IPS DF 6.9 (cell line): Measurements from ENCODE around the gene PODXL.

Experiments
- DNase-seq: peaks from one replicate; pipeline ENCODE4 v3.0.0-alpha.2; 2013; ENCODE audit warnings: low read depth, low spot score
- H3K27ac ChIP-seq: one replicate; pipeline ENCODE4 v1.5.1; 2013; ENCODE audit warnings: low read length, control low read depth
- H3K27me3 ChIP-seq: 2 replicates; pipeline ENCODE4 v1.6.1; 2013; ENCODE audit warnings: mild to moderate bottlenecking, low read length; ENCODE audit not compliant: control insufficient read depth, insufficient read depth
- H3K36me3 ChIP-seq: 2 replicates; pipeline ENCODE4 v1.6.1; 2013; ENCODE audit warnings: low read length; ENCODE audit not compliant: control insufficient read depth, insufficient read depth
- H3K4me1 ChIP-seq: 2 replicates; pipeline ENCODE4 v1.6.1; 2013; ENCODE audit warnings: low read length; ENCODE audit not compliant: control insufficient read depth, insufficient read depth
- H3K4me3 ChIP-seq: 2 replicates; pipeline ENCODE4 v1.5.1; 2013; ENCODE audit warnings: mild to moderate bottlenecking, low read length
- H3K9me3 ChIP-seq: 2 replicates; pipeline ENCODE4 v1.6.1; 2013; ENCODE audit warnings: low read length, inconsistent platforms; ENCODE audit not compliant: control insufficient read depth, insufficient read depth
- WGBS: extraction: QIAGEN DNeasy Blood & Tissue Kit; methylation state at CpG from one replicate; pipeline ENCODE4 v1.1.7; 2013; ENCODE audit warnings: mixed read lengths, missing lambda C conversion rate; ENCODE audit not compliant: insufficient read length, insufficient coverage; 5-methylcytosine and 5-hydroxymethylcytosine counted together

PODXL gene

GRCh38 chr7:131552053-131552452 lies 4.4 kb downstream of the PODXL start:
- DNase-seq, result no peak
- H3K27me3 ChIP-seq, result no peaks in the 10 kb centered on the region
- no peaks in the 10 kb centered on the region for H3K9me3 ChIP-seq
- no CpG with 5 or more reads among the region's 6 CpGs for WGBS
- peak overlapping the region; percentile 10; the same call in 1 of the 2 replicates for H3K4me3 ChIP-seq
- peaks cover 45% of the 10 kb centered on the region for H3K36me3 ChIP-seq
- H3K27ac ChIP-seq, result no peak overlapping the region
- peaks cover 20% of the 10 kb centered on the region for H3K4me1 ChIP-seq

DNA sequence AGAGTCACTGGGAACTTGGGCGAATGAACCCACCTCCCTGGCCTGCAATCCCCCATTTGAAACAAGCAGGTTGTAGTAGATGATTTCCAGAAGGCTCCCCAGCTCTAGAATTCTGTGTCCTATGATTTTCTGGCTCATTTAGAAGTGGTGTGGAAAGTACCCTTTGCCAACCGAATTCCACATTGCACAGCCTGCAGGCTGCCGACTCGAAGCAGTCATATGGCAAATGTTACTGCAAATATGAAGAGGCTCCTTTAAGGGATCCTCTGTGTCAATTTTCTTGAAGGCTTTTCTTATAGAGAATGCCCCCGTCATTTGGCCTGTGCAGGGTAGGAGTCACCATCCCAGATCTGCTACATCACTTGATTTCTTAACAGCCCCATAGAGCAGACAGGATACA lies 5.6 kb downstream of the PODXL start:
- Histone ChIP-seq H3K9me3 (no peaks in the 10 kb centered on the region), H3K27ac (no peak overlapping the region), H3K27me3 (no peaks in the 10 kb centered on the region), H3K4me3 (no peak overlapping the region), H3K4me1 (peaks cover 23% of the 10 kb centered on the region), H3K36me3 (peaks cover 43% of the 10 kb centered on the region)
- no CpG with 5 or more reads among the region's 5 CpGs for WGBS
- no peak for DNase-seq

DNA sequence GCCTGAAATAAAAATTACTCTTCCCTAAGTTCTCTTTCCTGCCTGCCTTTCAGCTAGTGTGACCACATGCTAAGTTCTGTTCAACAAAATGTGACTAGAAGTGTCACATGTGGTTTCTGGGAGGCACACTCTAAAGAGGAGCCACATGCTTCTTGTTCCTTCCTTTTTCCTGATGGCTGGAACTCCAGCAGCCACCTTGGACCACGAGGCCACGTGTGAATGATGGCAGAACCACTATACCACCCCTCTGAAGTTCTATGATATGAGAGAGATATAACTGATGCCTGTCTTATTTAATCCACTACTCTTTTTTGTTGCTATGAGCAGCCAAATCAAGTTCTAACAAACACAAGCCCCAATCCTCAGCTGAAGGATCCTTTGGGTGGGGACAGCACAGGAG lies 8.1 kb downstream of the PODXL start:
- whole genome bisulfite sequencing, result no CpG with 5 or more reads among the region's 2 CpGs
- peaks cover 35% of the 10 kb centered on the region for H3K4me1 ChIP-seq

GRCh38 chr7:131547589-131547988 lies 8.8 kb downstream of the PODXL start:
- no peak overlapping the region for H3K27ac ChIP-seq
- H3K27me3 ChIP-seq, result no peaks in the 10 kb centered on the region
- H3K36me3 ChIP-seq, result peaks cover 43% of the 10 kb centered on the region
- DNase-seq, result no peak
- no peaks in the 10 kb centered on the region for H3K9me3 ChIP-seq
- no CpG with 5 or more reads among the region's 8 CpGs for WGBS
- peaks cover 36% of the 10 kb centered on the region for H3K4me1 ChIP-seq
- no peak overlapping the region for H3K4me3 ChIP-seq

More for the DNA sequence above, 8.1 kb downstream of the PODXL start:
- no peaks in the 10 kb centered on the region for H3K9me3 ChIP-seq
- peaks cover 39% of the 10 kb centered on the region for H3K36me3 ChIP-seq
- no peak overlapping the region for H3K4me3 ChIP-seq
- no peaks in the 10 kb centered on the region for H3K27me3 ChIP-seq
- DNase-seq, result no peak
- H3K27ac ChIP-seq, result no peak overlapping the region

DNA sequence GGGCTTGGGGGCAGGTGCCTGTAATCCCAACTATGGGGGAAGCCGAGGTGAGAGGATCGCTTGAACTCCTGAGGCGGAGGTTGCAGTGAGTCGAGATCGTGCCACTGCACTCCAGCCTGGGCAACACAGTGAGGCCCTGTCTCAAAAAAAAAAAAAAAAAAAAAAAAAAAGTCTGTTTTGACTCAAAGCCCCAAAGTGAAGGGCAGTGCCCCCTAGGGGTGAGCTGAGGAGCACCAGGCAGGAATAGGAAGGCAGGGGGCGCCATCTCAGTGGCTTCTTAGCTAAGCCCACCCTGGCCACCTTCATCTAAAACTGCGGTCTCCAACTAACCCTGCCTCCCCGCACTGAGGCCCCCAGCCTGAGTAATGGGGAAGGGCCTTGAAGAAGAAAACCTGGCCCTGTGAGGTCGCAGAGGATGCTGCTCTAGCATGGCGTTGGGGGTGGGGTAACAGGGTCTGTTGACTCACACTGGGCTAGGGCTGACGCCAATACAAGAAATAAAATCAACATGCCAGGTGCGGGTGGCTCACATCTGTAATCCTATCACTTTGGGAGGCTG lies 9.8 kb downstream of the PODXL start:
- Histone ChIP-seq H3K9me3 (no peaks in the 10 kb centered on the region), H3K4me1 (peaks cover 32% of the 10 kb centered on the region), H3K36me3 (peaks cover 38% of the 10 kb centered on the region), H3K27me3 (no peaks in the 10 kb centered on the region), H3K27ac (no peak overlapping the region), H3K4me3 (no peak overlapping the region)
- peak; percentile 72 for DNase-seq
- WGBS, result no CpG with 5 or more reads among the region's 12 CpGs

DNA sequence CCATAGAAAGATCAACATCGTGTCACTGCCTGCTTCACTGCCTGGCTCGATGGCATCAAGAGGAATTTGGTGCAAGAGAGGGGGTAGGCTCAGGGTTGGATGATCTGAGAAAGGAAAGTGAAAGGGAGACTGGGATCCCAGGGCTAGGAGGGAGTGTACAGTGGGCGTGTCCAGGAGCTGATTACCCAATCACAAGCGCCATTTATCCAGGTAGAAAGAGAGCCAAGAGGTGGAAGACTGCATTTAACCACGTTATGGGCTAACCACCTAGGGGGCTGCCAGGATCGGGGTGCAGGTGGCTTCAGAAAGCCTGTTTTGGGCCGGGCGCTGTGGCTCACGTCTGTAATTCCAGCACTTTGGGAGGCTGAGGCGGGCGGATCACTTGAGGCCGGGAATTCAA lies 10.3 kb downstream of the PODXL start:
- no CpG with 5 or more reads among the region's 12 CpGs for WGBS
- H3K4me3 ChIP-seq, result no peak overlapping the region
- H3K27me3 ChIP-seq, result no peaks in the 10 kb centered on the region
- DNase-seq, result no peak
- peaks cover 29% of the 10 kb centered on the region for H3K4me1 ChIP-seq
- no peak overlapping the region for H3K27ac ChIP-seq
- no peaks in the 10 kb centered on the region for H3K9me3 ChIP-seq
- peaks cover 35% of the 10 kb centered on the region for H3K36me3 ChIP-seq

GRCh38 chr7:131544449-131545301 lies 11.8 kb downstream of the PODXL start:
- Histone ChIP-seq H3K4me1 (peaks cover 30% of the 10 kb centered on the region), H3K4me3 (no peak overlapping the region), H3K27ac (no peak overlapping the region), H3K9me3 (no peaks in the 10 kb centered on the region), H3K27me3 (no peaks in the 10 kb centered on the region), H3K36me3 (peaks cover 35% of the 10 kb centered on the region)
- DNase-seq, result no peak
- WGBS, result no CpG with 5 or more reads among the region's 16 CpGs

- no peak for DNase-seq
- Histone ChIP-seq H3K36me3 (peaks cover 28% of the 10 kb centered on the region; the same call in 1 of the 2 replicates), H3K9me3 (no peaks in the 10 kb centered on the region), H3K27ac (no peak overlapping the region), H3K4me3 (no peak overlapping the region), H3K4me1 (peaks cover 29% of the 10 kb centered on the region), H3K27me3 (no peaks in the 10 kb centered on the region)
- WGBS, result no CpG with 5 or more reads among the region's 3 CpGs
These were observed 12.4 kb downstream of the PODXL start for GRCh38 chr7:131544021-131544420.

- Histone ChIP-seq H3K9me3 (no peaks in the 10 kb centered on the region), H3K36me3 (peaks cover 27% of the 10 kb centered on the region; the same call in 1 of the 2 replicates), H3K4me3 (no peak overlapping the region), H3K4me1 (peaks cover 34% of the 10 kb centered on the region), H3K27me3 (no peaks in the 10 kb centered on the region), H3K27ac (no peak overlapping the region)
- no peak for DNase-seq
- no CpG with 5 or more reads among the region's 5 CpGs for WGBS
These were observed 13.1 kb downstream of the PODXL start for GRCh38 chr7:131543298-131543697.

DNA sequence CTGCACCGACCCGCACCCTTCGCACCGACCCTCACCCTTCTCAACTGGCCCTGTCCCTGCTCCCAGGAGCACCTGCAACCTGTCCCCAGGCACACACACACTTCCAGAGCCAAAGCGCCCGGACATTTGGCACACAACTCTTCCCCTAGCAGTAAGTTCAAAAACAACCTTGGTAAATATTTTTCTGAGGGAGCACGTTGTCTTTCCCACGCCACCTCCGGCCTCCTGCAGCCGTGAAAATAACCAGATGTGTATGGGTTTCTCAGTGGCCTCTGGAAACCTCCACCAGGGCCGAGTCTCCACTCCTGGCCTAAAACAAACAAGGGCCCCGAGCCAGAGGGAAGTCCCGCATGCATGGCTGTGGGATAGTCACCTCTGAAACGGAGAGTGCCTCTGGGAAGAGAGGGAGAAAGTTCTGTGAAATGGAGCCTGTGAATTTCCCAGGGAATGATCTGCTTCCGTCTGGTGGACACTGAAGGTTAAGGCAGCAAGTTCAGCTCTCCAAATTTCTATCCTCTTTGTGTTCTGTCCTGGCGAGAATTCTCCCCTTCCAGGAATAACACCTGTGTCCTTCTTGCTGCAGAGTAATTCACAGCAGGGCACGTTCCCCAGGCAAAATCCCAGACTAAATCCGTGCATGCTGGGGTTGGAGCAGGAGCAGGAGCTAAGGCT lies 15.8 kb downstream of the PODXL start:
- Histone ChIP-seq H3K4me1 (peaks cover 29% of the 10 kb centered on the region), H3K36me3 (peaks cover 28% of the 10 kb centered on the region; the same call in 1 of the 2 replicates), H3K27me3 (no peaks in the 10 kb centered on the region), H3K9me3 (no peaks in the 10 kb centered on the region), H3K4me3 (no peak overlapping the region), H3K27ac (no peak overlapping the region)
- no peak for DNase-seq
- no CpG with 5 or more reads among the region's 18 CpGs for WGBS
